HepG2 (cell line): ENCODE results near the gene FOLR3.

ENCODE experiments used
- CTCF ChIP-seq: sonication (generic); formaldehyde crosslinking; IDR thresholded peaks from 2 replicates; pipeline ENCODE4 v1.5.0; 2020; ENCODE audit warnings: mild to moderate bottlenecking, missing genetic modification reagents, moderate library complexity
- ZBTB1 ChIP-seq: sonication (generic); formaldehyde crosslinking; IDR thresholded peaks from 2 replicates; pipeline ENCODE4 v1.4.0; 2020; ENCODE audit warnings: missing genetic modification reagents, borderline replicate concordance

- TF ChIP-seq CTCF (CRISPR knock-in tag) = no peak
- no peak for TF ChIP-seq ZBTB1 (CRISPR knock-in tag)
These were observed 43.7 kb downstream of the FOLR3 start for GRCh38 chr11:72179049-72179803.
